NCI-H2029 treated with DMSO at 0.1 percent for 48 hours (cell line): ENCODE data around the gene SLC16A10.
"Not testable (repeated sequence)": the region's sequence is repeated elsewhere in the genome, so short reads cannot be mapped to it uniquely, and the experiment has no call there.

ENCODE experiments used
- DNase-seq: peaks from one replicate; lab custom pipeline; 2025; lab: John Stamatoyannopoulos, UW

The SLC16A10 gene, protein sequence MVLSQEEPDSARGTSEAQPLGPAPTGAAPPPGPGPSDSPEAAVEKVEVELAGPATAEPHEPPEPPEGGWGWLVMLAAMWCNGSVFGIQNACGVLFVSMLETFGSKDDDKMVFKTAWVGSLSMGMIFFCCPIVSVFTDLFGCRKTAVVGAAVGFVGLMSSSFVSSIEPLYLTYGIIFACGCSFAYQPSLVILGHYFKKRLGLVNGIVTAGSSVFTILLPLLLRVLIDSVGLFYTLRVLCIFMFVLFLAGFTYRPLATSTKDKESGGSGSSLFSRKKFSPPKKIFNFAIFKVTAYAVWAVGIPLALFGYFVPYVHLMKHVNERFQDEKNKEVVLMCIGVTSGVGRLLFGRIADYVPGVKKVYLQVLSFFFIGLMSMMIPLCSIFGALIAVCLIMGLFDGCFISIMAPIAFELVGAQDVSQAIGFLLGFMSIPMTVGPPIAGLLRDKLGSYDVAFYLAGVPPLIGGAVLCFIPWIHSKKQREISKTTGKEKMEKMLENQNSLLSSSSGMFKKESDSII

GRCh38 chr6:111087106-111087835 is at the start of gene SLC16A10:
Gene SLC16A10 (plus strand): TSS chr6:111087503. CDS start chr6:111087753, 250 bp downstream.
- peak; percentile 36 for DNase-seq

DNA sequence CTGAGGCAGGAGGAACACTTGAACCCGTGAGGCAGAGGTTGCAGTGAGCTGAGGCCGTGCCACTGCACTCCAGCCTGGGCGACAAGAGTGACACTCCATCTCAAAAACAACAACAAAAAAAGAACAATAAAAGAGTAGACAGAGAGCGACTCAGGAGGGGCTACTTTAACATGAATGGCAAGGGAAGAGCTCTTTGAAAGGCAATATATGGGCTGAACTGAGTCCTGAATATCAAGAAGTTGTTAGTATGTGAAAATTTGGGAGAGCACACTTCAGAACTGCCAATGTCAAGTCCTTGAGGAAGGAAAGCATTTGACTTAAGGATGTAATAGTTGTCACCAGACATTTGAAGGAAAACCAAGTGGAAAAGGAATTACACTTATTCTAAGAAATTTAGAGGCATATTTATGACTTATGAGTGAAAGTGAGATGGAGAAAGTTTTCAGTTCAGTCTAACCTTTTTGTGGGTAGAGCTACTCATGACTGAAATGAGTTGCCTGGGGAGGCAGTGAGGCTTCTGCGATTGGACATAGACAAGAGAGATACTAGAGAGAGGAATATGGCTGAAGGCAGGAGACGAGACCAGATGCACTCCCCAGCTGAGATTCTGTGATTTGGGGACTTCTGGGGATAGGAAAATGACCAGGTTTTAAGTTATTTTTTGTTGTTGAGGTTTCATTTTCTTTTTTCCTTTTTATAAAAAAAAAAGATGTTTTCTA is 48.6 kb upstream of the SLC16A10 start:
- no peak for DNase-seq

GRCh38 chr6:111041917-111042316 is 45.4 kb upstream of the SLC16A10 start:
- no peak for DNase-seq

DNA sequence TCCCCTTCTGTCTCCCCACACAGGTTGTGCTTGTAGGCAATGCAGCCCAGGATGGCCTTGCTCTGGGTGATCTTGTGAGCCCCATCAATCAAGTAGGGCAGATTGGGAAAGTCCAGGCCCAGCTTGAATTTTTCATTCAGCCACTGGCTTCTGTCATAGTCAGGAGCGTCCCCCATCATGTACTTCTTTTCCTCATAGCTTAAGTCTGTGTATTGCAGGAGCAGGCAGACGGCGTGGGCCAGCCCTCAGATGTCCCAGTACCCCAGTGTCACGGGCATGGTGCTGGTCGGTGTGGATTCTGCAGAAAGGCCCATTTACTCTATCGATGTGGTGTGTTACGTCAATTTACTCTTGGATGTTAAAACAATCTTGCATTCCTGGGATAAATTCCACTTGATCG is 40.1 kb upstream of the SLC16A10 start:
- no peak for DNase-seq

DNA sequence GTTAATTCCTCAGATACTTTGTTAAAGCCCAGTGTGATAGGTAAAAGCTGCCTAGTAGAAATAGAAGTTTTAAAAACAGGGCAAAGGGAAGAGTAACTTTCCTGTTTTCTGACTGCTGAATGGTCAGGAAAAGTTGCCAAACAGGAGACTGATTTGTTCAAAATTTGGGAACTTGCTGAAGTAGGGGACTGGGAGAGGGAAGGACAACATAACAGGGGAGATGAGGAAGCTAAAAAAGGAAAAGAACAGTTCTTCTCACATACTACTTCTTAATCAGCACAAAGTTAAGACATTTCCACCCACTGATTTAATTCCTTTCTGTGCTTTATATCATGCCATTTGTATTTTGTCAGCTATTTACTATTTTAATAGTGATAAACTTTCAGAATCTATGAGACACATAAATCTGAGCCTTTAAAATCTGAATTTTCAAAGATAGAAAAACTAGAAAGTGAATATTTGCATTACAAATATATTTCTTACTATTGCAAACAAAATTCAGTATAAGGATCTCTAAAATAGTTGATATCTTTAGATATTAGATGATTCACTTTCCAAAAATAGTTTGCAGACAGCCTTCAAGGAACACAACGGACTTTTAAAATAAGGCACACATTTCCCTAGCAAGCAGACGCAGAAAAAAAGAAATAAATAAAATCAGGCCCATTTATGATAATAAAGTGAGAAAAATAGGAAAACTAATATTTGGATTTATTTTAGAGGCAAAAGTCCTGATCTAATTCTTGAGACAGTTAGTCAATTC is 36.9 kb upstream of the SLC16A10 start:
- no peak for DNase-seq

GRCh38 chr6:111052171-111052570 is 35.1 kb upstream of the SLC16A10 start:
- DNase-seq: no peak

GRCh38 chr6:111057074-111057752 is 30.1 kb upstream of the SLC16A10 start:
- DNase-seq: peak; percentile 44

DNA sequence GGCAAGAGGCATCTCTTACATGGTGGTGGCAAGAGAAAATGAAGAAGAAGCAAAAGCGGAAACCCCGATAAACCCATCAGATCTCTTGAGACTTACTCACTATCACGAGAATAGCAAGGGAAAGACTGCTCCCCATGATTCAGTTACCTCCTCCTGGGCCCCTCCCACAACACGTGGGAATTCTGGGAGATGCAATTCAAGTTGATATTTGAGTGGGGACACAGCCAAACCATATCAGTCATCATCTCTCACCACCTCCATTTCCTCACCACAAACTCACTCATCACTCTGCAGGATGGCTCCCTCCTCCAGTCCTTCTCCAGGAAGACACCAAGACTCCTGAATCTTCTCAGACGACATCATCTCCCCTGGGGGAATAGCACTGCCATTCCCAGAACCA is 25.8 kb upstream of the SLC16A10 start:
- no peak for DNase-seq

DNA sequence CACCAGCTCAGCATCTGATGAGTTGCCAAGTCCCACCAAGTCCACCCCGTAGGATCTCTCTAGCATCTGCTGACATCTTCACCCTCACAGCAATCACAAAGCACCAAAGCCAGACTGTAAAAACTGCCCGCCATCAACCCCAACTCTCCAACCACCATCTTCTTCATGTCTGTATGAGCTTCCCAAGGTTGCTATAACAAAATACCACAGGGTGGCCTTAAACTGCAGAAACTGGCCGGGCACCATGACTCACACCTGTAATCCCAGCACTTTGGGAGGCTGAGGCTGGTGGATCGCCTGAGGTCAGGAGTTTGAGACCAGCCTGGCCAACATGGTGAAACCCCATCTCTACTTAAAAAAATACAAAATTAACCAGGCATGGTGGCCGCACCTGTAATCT is 25.3 kb upstream of the SLC16A10 start:
- not testable (repeated sequence) for DNase-seq

- not testable (repeated sequence) for DNase-seq
Measured at GRCh38 chr6:111062860-111063259, 24.4 kb upstream of the SLC16A10 start.

DNA sequence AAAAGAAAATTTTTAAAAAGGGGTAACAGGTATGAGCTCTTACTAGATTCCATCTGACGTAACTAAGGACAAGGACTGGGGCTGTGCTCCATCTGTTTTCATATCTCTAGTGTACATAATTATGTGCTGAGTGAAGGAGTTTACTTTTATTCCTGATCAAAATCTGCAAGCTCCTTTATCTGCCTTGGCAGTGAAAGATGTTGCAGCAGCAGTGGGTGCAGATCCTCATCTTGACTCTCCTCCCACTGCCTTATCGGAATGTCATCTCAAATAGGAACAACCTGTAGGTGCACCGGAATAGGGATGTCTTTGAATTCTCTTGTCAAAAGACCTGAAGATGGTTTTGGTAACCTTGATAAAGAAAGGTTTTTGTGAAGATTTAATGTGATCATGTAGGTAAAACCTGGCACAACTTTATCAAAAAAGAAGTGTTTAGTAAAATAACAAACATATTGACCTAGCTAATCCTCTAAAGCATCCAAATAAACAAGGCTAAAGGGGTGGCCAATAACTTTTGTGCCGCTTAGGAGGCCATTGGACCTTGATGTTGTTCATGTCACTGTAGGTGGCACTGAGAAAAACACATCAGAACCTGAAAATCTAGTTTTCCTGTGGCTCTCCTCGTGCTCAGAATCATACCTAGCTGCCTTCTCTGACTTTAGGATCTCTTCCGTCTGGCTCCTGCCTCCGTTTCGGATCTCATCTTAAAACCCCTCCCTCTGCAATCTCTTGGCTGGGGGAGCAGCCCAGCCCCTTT is 19.0 kb upstream of the SLC16A10 start:
- no peak for DNase-seq

DNA sequence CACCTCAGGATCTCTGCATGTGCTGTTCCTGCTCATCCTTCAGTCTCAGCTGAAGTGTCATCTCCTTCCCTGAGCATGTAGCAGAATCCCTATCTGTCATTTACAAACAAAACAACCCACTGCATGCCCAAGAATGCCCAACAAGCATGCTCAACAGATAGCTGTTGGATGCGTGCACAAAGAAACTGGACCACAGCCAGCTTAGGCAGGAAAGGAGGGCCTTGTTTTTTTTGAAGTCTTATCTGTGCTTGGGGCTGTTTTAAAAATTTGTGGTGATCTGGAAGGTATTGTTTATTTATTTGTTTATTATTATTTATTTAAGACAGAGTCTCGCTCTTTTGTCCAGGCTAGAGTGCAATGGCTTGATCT is 18.5 kb upstream of the SLC16A10 start:
- DNase-seq: peak; percentile 9

- no peak for DNase-seq
Measured at GRCh38 chr6:111069382-111070104, 17.8 kb upstream of the SLC16A10 start.

DNA sequence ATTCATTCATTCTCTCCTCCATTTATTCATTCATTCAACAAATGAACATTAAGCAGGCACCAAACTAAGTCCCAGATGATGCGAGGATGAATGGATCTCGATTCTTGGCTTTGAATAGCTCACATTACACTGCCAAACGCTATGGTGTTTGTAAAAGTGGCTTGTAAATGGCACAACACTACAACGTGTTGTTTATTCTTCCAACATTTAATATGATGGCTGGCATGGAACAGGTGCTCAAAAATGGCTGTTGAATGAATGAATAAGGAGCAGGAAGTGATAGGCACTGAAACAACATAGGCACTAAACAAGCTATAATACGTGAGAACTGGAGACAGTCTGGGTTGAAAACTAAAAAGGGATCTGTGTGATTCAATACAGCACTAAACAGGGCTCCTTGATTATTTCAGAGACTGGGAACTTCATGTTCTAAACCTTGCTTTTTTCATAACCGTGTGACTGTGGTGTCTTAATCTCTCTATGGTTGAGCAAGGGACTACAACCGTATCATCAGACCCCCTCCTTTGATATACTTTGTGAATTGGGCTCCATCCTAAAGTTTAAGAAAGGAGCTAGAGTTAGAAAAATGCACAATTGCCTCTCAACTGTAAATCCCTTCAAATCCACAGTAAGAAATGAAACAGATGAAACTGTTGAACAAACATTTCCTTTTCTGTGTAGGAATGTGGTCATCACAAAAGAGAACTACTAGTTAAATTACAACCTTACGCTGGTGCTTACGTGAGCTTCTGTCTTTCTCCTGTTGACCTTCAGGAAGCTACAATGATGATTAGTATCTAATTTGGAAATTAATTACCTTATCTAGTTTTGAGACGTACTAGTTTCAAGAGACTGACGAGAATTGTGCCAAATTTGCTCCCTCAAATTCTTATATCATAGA is 16.9 kb upstream of the SLC16A10 start:
- DNase-seq: peak; percentile 45

DNA sequence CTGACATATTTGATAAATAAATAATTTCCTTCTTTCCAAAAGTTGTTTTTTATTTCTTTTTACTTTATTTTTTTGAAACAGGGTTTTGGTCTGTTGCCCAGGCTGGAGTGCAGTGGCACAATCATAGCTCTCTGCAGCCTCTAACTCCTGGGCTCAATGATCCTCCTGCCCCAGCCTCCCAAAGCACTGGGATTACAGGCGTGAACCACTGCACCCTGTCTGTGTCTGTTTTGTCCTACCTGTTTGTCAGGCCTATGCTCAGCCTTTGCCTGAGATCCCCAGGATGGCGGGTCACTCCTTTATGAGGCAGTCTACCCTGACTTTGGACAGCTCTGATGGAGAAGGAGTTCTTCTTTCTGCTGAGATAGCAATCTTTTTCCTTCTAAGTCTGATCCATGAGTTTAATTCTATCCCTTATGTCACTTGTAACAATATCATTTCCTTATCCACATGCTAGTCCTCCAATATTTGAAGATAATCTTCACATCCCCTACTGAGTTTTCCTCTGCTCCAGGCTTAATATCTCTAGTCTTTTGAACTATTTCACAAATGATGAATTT is 14.4 kb upstream of the SLC16A10 start:
- DNase-seq: no peak

DNA sequence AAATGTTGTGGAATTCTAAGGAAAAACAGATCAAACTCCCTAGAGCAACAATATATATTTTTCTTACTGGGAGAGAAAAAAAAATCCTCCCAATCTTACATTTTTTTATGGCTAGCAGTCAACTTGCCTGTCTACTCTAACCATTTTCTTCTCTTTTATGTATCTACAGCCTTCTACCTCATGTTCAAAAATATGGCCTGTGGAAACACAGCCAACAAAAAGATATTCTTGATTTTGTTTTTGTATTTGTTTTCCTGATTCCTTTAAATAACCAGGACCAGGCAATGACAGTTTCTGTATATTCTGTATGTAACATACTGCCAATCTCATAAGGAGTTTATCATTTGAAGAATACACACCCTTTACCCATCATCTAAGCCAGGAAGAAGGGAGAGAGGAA is 13.0 kb upstream of the SLC16A10 start:
- DNase-seq: no peak

- DNase-seq: no peak
Measured at GRCh38 chr6:111076024-111076695, 11.1 kb upstream of the SLC16A10 start.

DNA sequence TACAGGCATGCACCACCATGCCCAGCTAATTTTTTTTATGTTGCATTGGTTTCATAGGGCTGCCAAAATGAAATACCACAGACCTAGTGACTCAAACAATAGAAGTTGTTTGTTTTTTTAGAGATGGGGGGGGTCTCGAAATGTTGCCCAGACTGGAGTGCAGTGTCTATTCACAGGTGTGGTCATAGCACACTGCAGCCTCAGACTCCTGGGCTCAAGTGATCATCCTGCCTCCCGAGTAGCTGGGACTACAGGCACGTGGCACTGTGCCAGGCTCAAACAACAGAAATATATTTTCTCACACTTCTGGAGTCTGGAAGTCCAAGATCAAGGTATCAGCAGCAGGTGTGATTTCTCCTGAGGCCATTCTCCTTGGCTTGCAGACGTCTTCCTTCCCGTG is 6.6 kb upstream of the SLC16A10 start:
- peak; percentile 68 for DNase-seq
